NCI-H2081 treated with DMSO at 0.1 percent for 48 hours (cell line): ENCODE data around the gene SLC39A3.

Experiments used
- DNase-seq: peaks from one replicate; lab custom pipeline; 2025; lab: John Stamatoyannopoulos, UW

SLC39A3 gene, protein sequence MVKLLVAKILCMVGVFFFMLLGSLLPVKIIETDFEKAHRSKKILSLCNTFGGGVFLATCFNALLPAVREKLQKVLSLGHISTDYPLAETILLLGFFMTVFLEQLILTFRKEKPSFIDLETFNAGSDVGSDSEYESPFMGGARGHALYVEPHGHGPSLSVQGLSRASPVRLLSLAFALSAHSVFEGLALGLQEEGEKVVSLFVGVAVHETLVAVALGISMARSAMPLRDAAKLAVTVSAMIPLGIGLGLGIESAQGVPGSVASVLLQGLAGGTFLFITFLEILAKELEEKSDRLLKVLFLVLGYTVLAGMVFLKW

DNA sequence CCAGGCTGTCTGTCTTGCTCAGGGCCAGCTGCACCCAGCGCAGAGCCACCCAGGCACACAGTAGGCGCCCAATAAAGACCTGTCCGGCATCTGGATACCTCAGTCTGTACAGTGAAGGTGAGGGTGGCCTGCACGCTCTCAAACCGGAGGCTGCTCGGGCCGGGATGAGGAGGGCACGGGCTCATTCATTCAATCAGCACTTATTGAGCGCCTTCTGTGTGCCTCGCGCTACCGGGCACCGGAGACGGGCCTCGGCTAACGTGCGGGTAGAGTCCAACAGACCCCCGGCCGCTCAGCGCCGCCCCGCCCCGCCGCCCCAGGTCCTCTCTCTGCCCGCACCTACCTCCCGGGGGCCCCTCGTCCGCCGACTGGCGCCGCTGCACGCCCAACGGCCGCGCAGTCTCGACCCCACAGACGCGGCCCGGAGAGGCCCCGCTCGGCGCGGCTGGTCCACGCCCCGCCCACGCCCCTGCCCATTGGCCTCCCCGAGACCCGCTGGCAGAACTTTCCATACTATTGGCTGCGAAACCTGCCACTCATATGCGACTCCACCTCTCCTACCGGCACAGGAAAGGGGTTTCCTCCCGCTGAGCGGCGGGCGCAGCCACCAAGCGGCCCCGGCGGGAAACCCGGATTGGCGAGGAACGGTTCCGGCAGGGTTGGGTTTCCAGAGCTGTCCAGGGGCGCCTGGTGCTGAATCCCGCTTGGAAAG, at the start of gene SLC39A3:
Gene SLC39A3 (minus strand): TSS at position 416 of the 712 bp plus-strand sequence. CDS start 2,760 bp downstream, outside the sequence.
- DNase-seq, result peak; percentile 73

DNA sequence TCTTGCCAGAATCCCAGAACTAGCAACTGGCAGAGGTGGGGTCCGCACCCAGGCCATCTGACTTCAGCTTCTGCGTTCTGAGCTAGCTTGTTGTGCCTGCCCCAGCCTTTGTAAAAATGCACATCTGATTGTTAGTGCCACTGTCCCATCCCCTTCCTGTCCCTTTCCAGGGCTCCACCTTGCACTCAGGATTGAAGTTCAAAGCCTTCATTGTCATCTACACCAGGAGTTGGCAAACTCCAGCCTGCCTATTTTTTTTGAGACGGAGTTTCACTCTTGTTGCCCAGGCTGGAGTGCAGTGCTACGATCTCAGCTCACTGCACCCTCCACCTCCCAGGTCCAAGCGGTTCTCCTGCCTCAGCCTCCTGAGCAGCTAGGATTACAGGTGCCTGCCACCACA, 48.4 kb upstream of the SLC39A3 start:
- DNase-seq, result no peak

DNA sequence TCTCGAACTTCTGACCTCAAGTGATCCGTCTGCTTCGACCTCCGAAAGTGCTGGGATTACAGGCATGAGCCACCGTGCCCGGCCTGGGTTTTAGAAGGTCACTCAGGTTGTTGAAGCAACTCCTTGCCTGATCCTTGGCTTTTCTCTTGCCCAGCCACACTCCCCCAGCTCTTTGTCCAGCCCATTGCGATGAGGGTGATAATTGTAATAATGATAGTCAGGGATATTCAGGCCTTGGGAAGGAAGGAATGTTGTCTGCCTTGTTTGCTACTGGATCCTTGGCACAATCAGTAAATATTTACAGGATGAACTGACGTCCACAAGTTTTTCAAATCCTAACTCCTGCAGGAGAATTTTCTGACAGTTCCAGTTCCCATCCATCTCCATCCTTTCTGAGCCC, 47.3 kb upstream of the SLC39A3 start:
- no peak for DNase-seq

DNA sequence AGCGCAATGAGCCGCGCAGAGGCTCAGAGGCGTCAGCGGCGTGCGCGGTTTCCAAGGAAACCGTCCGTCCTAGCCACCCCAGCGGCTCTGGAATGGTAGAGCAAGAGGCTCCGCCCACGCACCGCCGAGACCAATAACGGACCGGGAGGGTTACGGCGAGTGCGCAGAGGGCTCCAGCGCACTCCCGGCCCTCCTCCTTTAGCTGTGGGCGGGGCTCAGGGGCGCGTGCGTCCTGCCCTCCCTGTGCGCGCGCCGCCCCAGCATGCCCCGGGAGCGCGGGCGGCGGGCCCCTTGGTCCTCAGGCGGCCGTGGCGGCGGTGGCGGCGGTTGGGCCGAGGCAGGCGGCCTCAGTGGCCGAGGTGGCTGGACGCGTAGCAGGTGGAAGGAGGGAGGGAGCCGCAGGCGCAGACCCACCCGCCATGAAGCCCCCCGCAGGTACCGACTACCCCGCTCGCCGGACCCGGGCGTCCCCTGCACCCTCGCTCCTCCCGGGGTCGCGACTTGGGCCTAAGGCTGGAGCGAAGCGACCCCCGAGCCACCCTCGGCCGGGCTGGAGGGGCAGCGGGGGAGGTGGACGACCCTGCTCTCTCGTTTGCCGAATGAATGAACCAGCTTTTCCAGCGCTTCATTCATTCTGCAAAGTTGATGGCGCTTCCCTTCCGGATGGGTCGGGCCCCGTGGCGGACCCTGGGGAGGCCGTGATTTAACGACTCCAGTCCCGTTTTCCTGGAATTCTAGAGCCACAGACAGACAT, 45.6 kb upstream of the SLC39A3 start, which contains the start of gene THOP1:
Gene THOP1 (plus strand): TSS at position 260 of the 754 bp plus-strand sequence. CDS start 160 bp downstream, at position 420.
- peak; percentile 91 for DNase-seq

DNA sequence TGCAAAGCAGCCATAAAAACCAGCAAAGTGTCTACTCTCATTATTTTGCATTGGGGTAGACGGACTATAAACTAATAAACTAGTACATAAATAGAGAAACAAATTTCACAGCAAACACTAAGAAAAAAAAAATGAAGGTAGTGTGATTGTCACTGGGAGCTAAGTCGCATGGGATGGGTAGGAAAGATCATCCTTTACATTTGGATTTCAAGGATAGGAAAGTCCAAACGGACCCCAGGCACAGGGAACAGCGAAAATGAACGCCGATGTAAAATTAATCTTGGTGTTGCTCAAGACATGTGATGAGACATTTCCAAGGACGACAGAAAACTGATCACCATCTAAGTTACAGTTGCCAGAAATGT, 43.9 kb upstream of the SLC39A3 start:
- DNase-seq, result no peak

DNA sequence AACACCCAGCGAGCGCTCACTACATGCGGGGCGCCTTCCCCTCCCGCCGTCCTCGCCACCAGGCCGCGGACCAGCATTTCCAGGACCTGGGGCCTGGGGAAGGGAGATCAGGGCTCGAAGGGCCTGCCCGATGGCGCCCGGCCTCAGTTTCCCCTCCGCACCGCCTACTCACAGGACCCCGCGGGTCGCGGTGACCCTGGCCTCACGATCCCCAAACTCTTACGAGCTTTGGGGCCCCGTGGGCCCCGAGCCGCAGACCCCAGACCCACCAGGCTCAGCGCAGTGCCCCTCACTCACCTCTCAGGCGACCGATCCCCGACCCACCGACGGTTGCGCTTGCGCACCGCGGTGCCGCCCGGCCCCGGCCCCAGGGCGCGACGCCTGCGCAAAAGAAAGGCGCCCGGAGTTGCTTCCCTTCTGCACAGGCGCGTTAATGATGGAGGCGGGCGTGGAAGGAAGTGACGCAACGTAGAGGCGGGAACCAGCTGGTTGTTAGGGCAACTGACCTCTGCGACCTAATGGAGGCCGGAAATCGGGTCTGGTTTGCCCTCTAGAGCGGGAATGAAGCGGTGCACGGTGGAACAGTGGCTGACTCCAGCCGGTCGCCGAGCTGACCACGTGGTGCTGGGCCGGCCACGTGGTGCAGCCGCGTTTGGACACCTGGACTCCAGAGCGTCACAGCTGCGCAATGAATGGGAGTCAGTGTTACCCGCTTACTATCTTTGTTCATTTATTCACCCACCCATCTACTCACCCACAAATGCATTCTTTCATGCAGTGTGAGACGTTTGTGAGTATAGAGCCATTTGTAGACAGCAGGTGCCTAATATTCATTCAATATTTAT, 43.3 kb upstream of the SLC39A3 start, which contains the start of gene SGTA:
Gene SGTA (minus strand): TSS at position 338 of the 845 bp plus-strand sequence. CDS start 14,205 bp downstream, outside the sequence.
- peak; percentile 96 for DNase-seq

DNA sequence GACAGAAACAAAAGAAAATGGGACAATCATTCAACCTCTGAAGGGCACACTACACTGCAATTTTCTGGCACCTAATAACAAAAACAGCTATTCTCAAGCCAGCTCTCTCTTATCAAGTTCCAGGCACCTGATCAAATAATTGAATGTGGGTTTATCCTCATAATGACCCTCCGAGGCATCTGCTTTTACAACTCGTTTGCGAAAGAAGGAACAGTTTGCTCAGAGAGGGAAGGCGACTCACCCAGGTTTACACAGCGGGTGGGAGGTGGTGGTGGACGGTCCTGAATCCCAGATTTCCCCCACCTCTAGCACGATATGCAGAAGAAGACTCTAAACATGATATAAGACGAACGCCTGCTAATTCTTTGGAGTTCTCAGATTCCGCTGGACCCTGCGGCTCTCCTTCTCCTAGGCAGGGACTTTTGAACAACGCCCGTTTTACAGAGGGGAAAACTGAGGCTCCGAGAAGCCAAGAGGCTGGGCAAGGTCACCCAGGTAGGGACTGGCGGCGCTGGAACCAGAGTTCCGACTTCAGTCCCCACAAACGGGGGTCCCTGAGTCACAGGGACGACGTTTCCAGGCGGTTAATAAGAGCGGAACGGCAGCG, 42.6 kb upstream of the SLC39A3 start:
- no peak for DNase-seq

DNA sequence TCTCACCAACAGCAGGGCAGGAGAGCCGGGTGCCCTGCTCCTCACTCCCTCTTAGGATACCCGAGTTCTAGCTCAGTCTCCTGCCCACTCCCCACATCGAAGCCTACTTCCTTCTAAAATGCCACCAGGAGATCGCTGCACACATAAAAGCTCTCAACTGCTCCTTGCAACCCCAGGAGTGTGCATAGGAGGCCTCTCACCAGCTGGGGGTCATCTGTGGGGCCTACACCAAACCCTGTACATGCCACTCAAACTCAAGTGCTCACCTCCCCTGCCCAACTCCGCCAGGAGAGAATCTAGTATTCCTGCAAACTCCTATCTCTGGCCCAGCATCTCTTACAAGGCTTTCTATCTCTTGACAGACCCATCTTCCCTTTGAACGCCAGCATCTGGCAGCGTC, 40.5 kb upstream of the SLC39A3 start:
- DNase-seq, result no peak

DNA sequence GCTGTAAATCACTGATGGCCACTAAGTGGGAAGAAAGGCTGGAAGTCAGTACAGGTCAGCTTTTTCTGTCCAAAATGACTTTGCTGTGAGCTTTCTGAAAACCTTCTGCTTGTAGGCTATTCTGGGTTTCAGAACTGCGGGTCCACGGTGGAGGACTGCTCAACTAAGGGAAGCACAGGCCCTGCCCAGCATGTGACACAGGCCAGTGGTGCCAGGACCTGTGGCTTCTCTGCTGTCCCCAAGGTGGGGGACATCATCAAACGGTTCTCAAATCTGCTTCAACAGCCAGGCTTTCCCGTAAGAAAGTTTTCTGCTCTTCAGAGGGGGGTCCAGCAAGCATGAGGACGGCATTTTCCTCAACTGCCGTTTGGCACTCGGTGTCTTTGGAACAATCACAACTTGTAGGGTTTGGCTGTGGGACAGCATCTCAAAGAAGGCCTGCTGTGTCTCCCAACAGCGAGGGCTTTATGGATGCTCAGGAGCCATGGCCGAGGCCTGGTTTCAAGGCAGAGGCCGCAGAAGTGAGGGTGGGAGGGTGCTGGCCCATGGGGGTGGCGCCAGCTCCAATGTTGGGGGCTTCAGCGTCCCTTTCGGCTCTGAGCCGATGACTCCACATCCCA, 39.4 kb upstream of the SLC39A3 start:
- DNase-seq, result no peak

DNA sequence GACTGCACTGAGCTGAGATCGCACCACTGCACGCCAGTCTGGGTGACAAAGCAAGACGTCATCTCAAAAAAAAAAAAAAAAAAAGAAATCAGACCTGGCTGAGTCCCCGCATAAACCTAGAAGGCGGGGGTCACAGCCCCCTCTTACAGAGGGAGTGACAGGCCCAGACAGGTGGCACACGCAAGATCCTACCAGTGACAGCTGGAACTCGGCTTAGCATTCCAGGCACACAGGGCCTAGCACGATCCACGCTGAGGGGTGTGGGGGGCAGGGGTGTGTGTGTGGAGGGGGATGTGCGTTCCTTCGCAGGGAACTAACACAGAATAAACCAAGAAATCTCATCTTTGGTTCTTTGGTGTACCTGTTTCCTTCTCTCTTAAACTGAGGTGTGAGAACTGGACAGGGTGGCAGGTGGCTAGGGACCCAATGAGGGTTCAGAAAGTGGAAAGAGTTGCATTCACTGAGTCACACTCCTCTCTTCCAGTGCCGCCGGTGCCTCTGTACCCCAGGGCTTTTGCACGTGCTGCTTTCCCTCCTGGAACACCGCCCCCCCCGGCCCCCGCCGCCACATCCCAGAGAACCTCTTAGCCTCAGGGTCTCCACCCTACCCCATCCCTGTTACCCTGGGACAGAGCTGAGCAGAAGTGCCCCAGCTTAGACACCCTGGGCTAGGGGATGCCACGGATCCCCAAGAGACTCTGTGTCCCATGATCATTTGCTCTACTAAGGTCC, 38.3 kb upstream of the SLC39A3 start:
- no peak for DNase-seq

DNA sequence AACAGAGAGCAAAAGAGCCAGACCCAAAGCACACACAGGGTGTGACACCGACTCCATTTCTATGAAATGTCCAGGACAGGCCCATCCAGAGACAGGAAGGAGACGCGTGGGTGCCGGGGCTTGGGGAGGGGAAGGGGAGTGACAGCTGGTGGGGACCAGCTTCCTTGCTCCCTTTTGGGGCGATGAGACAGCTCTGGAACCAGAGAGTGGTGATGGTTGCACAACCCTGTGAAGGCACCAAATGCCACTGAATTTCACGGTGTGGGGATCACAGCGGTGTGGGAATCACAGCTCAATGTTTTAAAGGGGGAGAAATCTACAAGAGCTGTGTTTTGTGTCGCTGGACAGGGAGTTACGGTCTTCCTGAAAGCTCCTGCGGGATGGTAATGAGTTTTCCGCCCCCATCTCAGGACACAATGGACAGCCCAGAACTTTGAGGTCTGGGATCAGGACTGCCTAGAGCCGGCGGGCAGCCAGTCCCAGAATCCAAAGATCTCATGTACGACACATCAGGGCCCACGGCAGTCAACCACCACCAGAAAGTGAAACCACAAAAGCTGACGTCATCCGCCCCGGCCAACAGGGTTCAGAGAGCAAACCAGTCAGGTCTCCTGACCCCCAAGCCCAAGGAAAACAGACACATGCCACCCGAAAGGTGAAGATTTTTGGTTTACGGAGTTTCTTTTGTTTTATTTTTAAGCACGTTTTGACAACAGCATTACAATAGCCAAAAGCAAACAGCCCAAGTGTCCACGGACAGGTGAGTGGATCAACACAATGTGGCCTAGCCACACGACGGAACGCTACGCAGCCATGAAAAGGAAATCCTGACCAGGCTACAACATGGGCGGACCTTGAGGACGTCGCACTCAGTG, 36.0 kb upstream of the SLC39A3 start:
- DNase-seq, result no peak

DNA sequence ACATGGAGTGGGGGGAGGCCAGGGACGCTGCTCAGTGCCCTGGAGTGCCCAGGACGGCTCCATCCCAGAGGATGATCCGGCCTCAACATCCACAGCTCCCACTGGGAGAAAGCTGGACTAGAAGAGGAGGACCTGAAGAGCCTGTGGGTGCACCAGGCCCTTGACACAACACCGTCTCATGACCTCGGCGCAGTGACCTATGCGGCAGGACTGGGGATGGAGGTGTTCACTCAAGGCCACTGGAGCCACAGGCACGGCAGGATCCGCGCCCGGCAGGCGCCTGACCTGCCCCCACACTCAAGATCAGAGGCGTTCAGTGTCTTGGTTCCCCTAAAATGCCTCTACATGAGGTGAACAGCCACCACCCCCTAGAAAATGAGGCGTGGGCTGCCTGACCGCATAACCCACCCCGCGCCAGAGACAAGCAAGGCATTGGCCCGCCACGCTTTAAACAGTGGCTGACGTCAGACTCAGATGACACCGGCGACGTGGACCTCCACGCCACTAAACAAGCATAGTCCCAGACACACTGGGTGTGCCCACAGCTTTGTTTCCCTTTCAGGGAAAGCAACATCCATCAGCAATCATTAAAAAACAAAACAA, 35.2 kb upstream of the SLC39A3 start:
- DNase-seq, result no peak

DNA sequence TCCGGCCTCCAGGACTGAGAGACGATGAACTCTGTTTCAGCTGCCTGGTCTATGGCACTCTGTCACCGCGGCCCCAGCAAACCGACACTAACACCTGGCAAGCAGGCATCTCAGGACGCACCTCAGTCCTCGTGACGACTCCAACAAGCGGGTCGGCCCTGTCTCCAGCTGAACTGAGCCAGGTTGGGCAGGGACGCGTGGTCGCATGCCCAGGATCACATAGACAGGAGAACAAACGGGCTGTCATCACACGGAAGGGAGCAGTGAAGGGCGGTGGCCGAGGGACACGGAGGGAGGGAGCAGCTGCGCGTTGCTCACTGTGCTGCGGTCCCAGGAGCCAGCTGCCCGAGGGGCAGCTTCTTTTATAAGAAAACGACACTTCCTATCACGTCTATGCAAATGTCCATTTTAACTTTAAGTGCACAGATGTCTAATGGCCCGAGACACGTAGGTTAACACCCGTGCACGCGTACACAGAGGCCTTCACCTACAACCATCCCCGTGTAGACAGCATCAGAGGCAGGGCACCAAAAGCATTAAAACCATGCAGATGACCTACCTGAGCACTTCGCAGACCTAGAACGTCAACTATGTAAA, 34.4 kb upstream of the SLC39A3 start:
- DNase-seq, result no peak

DNA sequence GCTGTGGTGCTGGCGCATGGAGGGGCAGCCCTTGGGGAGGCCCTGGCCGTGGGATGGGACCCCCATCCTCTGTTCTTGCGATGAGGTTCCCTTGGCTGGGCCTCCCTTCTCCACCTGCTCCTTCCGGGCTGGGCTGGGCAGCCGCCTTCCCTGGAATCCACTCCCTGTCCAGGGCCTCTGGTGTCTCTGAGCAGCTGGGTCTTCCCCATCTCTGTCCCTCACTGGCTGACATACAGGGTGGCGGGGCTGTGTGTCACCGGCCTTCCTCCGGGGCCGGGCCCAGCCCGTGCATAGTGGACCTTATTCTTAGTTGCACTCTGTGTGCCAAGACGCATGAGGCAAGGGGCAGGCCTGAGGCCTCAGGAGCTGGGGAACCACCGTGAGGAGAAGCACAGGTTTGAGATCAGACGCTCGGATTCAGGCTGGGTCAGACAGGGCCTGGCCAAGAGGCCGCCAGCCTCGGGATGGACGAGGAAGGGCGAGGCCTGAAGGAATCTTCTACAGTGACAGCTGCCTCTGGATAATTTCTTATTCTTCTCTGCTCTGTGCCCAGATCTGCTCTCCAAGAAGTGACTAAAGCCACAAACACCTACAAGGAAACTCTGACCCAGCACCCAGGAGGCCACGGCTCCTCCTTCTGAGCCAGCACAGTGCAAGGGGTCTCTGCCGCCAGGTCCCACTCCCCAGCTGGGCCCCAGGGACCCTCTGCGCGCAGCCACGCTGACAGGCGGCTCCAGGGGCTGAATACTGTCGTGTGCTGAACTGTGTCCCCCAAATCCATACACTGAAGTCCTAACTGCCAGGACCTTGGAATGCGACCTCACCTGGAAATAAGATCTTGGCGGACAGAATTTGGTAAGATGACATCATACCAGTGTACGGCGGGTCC, 32.2 kb upstream of the SLC39A3 start:
- DNase-seq, result no peak

DNA sequence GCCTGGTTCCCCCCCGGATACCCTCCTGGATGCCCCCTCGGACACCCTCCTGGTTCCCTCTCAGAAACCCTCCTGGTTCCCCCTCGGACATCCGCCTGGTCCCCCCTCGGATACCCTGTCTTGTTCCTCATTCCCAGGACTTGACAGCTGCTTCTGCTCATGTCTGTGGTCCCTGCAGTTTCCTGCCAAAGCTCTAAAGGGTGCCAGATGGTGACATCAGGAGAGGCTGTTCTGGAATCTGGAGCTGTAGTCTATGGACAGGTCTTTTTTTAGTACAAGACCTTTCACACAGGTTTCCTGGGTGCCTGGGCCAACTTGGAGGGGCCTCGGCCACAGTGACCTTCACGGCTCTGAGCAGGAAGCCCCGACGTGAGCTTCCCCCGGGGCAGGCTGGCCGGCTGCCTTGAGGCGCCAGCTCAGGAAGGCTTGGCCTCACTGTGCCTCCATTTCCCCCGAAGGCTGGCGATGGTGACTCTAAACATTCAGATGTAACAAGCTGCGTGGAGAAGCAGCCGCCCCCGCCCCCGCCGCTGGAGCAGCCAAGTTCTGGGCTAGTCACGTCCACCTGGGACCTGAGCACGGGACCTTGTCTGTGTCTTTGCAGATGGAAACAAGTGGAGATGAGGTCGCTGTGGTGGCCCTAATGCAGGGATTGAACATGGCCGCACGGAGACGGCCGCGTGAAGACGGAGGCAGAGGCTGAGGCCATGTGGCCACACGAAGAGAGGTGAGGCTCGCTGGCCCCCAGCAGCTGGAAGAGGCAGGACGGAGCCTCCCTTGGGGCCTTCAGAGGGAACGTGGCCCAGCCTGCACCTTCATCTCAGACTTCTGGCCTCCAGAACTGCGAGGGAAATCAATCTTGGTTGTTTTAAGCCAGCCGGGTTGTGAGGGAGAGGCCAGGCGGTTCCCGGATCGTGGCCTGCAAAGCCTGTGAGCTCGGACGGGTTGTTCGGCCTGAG, 30.5 kb upstream of the SLC39A3 start:
- no peak for DNase-seq

DNA sequence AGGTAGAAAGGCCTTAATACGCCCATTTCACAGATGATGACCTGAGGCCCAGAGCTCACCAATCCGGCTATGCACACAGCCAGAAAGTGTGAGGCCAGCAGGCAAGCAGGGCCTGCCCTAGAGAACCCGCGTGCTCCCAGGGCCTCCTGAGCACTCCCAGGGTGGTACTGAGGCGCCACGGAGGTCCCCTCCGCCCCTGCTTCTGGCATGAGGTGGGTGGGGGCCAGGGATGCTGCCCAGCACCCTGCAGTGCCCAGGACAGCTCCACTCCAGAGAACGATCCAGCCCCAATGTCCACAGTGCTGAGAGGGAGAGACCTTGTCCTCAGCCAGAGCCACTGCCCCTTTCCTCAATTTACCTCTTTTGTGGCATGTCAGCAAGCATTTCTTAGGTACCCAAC, 29.4 kb upstream of the SLC39A3 start:
- DNase-seq, result no peak
